HG03354 (cell line): ENCODE measurements around the gene USP7.
A peak's percentile ranks its signal among the peaks of the same experiment; 100 is the strongest.
"Not testable (repeated sequence)": the region's sequence is repeated elsewhere in the genome, so short reads cannot be mapped to it uniquely, and the experiment has no call there.

Experiments
- ATAC-seq: cut with Tn5 transposase; IDR thresholded peaks from one replicate; pipeline ENCODE4 v1.9.1; 2021; ENCODE audit warnings: mild to moderate bottlenecking; ENCODE audit not compliant: unreplicated experiment, poor library complexity, severe bottlenecking

Gene USP7

DNA sequence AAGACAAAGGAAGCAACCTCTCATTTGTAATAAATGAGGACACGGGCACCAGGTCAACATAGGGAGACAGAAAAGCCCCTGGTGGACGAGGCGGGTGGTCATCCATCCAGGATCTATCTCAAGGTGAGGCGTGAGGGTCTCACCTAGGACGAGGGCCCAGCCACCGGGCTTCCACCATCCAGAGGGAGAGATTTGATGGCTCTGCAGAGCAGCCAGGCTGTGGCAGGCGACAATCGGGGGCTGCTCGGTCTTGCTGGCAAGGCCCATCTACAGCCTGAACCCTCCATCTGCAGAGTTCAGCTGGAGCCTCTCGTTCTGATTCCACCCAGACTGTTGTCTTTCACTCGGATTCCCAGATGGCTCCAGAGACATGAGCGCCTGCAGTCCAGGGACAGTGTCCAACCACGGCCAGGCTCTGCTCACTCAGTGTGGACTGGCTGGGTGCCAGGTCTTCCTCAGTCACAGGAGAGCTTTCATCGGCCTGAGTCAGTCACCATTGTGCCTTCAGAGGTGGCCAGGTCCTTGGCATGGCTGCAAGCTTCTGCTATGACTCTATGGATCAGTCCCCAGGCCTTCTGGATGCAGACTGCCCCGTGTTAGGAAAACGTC lies 75.7 kb downstream of the USP7 start:
- no peak for ATAC-seq

DNA sequence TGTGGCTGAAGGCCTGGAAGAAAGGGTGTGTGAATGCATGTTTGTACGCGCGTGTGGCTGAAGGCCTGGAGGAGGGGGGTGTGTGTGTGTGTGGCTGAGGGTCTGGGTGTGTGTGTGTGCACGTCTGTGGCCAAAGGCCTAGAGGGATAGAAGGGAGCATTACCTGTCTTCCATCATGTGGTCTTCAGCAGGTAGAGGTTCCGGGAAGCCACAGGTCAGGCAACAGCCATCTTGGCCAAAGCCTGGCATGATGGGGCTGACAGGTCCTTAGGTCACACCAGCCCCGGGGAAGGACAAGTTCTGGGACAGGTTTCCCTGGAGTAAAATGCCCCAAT lies 76.3 kb downstream of the USP7 start:
- no peak for ATAC-seq

DNA sequence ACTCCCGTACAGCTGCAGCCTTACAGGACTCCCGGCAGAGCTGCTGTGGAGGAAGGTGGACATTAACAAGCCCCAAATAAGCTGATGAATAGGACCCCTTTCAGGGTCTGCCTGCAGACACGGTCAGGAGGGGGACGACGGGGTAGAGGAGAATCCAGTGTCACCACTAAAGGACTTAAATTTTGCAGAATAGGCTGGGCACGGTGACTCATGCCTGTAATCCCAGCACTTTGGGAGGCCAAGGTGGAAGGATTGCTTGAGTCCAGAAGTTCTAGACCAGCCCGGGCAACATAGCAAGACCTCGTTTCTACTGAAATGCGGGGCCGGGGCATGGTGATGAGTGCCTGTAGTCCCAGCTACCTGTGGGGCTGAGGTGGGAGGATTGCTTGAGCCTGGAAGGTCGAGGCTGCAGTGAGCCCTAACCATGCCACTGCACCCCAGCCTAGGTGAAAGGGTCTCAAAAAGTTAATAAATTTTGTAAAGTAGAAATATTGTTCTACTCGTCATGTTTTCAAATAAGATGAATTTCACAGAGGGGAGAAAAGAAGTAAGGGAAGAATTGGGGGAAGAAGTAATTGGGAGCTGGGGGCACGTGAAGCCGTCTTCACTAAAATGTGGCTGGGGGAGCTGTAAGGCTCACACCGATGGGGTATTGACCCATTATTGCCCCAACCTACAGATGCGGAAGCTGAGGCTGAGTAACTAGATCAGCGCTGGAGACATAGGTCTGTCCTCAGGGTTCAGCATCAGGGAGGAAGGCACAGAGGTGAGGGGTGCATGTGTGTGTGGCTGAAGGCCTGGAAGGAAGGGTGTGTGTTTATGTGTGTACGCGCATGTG lies 76.9 kb downstream of the USP7 start:
- ATAC-seq: no peak

DNA sequence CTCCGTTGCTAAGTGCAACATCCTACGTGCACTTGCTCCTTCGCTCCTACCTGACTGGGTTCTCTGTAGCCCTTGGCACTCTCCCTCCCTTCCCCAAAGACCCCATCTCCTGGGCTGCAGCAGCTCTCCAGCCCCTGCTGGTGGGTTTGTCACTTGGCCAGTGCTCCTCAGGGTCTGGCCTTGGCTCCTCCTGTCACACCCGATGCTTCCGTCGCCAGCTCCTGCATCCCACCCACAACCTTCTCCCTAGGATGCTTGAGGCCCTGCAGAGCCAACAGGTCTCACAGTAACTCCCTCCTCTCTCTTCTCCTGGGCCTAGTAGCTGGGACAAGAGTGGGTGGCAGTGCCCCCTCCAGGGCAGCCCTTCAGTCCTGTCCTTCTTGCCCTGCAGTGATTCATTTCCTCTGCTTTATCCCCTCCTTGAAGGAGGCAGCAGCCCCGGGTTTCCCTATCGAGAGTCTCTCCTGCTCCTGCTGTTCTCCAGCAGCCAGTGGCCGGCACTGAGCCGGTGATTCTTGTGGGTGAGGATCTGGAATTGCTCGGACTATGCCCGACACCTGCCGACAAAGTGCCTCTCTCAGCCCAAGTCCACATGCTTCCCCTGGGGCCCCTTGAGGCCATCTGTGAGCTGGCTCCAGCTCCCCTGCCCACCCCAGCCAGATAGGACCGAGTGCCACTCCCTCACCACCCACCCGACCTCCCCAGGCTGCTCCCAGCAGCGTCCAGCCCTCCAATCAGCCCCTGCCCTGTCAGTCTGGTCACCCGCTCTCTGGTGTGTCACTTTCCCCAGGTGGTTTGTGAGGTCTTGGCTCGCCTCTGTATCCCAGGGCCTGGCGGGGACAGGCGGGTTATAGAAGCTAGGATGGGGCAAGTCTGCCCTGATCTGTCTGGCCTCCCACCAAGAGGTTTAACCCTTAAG lies 77.8 kb downstream of the USP7 start:
- ATAC-seq: no peak

DNA sequence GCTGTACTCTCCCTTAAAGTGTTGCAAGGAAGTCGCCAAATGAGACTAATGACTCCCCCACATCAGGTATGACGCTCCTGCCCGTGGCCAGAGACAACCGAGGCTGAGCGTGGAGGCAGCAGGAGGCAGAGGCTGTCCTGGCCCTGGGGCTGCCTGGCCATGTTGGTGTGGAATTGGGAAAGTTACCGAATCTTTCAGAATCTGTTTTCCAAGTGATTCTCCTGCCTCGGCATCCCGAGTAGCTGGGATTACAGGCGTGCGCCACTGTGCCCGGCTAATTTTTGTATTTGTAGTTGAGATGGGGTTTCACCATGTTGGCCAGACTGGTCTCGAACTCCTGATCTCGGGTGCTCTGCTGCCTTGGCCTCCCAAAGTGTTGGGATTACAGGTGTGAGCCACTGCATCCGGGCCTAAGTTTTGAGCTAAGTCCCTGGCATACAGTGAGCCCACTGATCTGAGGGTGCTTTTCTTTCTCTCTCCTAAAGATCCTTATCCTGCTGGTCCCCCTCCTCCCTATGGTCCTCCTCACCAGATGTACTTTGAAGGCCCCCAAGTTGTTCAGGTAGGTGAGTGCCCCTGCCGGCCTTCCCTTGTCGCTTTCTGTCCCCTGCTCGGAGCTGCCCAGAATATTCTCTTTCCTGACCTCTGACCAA lies 80.9 kb downstream of the USP7 start:
- no peak for ATAC-seq

DNA sequence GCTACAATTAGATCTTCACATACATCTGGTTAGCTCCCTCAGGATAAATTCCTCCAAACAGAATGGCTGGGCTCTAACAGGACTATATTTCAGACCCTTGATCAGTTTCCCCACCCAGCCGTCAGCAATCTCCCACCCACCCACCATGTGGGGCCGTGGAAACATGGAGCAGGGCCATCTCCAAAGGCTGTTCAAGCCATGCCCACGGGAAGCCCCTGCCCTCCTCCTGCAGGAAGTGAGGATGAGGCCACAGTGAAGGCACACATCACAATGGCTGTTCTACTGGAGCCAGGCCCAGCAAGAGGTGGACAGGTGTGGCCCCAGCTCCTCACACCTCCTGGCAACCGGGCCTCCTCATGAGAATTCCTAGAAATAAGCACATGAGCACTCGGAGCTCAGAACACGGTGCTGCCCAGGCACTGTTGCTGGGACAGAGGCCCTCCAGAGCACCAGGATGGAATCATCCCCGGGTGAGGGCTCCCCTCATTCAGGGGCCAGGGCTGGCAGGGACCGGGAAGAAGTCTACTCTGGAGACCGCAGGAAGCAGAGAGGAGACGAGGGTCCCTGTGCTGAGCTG lies 81.6 kb downstream of the USP7 start, which contains the start of gene LITAFD:
Gene LITAFD (plus strand): TSS at position 311 of the 577 bp plus-strand sequence. CDS start 2,005 bp downstream, outside the sequence.
- no peak for ATAC-seq

DNA sequence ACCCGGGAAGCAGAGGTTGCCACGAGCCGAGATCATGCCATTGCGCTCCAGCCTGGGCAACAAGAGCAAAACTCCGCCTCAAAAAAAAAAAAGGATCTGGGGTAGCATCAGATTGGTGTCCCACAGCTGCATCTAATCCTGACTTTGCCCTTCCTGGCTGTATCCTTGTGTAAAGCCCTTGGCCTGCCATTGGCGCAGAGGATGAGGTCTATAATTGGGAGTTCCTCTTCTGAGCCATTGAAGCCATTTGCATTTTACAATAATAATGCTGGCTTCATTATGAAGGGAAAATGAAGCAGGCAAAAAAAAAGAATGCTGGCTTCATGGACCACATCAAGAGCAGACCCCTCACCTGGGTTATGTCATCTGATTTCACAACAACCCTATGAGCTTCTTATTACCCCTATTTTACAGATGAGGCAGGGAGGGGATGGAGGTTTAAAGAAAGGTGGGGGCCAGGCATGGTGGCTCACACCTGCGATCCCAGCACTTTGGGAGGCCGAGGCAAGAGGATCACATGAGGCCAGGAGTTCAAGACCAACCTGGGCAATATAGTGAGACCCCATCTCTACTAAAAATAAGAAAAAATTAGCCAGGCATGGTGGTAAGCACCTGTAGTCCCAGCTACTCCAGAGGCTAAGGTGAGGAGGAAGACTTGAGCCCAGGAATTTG lies 82.7 kb downstream of the USP7 start:
- no peak for ATAC-seq

DNA sequence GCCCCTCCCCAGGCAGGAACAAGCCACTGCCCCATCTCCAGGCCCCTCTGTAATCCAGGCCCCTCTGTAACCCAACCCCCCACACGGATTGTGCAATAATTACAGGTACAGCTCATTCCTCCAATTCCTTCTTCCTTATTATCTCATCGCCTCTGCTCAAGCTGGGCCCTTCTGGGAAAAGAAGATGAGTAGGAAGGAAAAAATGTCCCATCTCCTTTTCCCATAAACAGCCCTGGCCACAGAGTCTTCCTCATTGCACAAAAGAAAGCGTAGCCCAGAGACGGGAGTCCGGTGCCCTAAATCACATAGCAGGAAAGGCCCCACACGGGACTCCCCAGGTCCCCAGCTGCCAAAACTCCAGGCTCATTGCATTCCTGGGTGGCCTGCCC lies 85.2 kb downstream of the USP7 start:
- ATAC-seq: no peak

DNA sequence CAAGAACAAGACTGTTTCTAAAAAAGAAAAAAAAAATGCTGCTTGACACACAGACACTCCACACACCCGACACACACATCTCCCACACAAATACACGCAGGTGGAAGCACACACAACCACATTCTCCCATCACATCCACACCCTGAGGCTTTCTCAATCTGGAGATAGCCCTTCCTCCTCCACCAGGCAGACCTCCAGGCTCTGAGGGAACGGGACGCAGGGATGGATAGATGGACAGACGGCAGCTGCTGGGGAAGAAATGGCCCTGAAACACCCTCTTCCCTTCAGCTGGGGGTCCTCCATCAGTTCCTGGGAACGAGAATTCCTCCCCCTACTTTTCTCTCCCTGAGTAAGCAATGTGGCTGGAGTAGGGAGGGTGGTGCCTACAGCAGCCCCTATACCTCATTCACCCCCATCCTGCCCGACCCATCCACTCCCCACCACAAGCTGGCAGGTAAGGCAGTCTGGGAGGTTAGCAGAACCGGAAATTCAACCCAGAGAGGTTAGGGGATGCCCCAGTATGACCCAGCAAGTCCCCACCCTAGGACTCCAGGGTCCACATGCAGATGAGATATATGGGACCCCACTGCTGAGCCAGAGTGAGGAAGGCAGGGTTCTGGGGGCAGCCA lies 85.7 kb downstream of the USP7 start:
- ATAC-seq: no peak

DNA sequence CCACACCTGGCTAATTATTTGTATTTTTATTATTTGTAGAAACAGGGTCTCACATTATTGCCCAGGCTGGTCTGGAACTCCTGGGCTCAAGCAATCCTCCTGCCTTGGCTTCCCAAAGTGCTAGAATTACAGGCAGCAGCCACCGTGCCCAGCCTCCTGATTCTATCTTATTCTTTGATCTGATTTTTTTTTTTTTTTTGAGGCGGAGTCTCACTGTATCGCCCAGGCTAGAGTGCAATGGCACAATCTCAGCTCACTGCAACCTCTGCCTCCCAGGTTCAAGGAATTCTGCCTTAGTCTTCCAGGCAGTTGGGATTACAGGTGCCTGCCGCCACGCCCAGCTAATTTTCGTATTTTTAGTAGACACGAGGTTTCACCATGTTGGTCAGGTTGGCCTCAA lies 88.4 kb downstream of the USP7 start:
- not testable (repeated sequence) for ATAC-seq

DNA sequence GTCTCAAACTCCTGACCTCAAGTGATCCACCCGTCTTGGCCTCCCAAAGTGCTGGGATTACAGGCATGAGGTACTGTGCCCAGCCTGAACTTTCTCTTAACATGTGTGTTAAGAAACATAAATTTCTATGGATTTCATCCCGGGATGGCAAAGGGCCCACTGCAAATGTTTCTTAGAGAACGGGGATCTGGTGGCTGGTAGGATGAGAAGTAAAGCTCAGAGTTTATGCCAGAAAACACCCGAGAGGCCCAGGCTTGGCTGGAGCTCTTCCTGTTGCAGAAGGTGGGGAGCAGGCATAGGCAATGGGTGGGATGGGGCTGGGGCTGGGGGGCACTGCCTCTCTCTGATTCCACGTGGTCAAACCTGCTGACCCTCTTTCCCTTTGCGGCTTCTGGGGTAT lies 89.3 kb downstream of the USP7 start:
- no peak for ATAC-seq

DNA sequence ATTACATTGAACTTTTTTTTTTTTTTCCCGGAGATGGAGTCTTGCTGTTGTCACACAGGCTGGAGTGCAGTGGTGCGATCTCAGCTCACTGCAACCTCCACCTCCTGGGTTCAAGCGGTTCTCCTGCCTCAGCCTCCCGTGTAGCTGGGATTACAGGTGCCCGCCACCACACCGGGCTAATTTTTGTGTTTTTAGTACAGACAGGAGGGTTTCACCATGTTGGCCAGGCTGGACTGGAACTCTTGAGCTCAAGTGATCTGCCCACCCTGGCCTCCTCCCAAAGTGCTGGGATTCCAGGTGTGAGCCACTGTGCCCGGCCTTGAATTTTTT lies 89.9 kb downstream of the USP7 start:
- ATAC-seq: not testable (repeated sequence)

DNA sequence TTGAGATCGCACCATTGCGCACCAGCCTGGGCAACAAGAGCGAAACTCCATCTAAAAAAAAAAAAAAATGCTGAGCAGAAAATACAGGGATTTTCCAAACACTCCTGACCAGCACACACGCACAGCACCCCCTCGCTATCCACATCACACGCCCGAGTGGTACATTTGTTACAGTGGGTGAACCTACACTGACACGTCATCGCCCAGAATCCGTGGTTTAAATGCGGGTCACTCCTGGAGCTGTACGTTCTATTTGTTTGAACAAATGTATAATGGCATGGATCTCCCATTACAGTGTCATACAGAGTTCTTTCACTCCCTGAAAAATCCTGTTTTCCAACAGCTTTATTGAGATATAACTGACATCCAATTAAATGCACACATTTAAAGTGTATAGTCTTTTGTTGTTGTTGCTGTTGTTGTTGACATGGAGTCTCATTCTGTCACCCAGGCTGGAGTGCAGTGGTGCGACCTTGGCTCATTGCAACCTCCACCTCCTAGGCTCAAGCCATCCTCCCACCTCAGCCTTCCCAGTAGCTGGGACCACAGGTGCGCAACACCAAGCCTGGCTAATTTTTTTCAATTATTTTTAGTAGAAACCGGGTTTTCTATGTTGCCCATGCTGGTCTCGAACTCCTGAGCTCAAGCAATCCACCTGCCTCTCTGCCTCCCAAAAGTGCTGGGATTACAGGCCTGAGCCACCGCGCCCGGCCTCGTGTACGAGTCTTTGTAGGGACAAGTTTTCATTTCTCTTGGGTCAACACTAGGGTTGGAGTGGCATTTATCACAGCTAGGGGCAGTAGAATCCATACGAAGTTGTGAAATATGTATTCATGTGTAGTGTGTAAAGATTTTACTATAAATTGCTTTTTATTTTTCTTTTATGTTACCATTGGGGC lies 90.5 kb downstream of the USP7 start:
- no peak for ATAC-seq

DNA sequence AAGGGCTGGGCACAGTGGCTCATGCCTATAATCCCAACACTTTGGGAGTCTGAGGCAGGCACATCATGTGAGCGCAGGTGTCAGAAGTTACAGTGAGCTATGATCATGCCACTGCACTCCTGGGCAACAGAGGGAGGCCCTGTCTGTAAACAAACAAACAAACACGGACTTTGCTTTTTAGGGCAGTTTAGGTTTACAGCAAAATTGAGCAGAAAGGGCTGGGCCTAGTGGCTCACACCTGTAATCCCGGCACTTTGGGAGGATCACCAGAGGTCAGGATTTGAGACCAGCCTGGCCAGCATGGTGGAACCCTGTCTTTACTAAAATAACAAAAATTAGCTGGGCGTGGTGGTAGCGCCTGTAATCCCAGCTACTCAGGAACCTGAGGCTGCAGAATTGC lies 91.6 kb downstream of the USP7 start:
- ATAC-seq: no peak

DNA sequence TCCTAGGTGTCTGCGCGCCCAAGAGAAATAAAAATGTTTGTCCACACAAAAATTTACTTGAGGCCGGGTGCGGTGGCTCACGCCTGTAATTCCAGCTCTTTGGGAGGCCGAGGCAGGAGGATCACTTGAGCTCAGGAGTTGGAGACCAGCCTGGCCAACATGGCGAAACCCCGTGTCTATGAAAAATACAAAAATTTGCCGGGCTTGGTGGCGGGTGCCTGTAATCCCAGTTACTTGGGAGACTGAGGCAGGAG lies 93.8 kb downstream of the USP7 start:
- ATAC-seq: not testable (repeated sequence)

DNA sequence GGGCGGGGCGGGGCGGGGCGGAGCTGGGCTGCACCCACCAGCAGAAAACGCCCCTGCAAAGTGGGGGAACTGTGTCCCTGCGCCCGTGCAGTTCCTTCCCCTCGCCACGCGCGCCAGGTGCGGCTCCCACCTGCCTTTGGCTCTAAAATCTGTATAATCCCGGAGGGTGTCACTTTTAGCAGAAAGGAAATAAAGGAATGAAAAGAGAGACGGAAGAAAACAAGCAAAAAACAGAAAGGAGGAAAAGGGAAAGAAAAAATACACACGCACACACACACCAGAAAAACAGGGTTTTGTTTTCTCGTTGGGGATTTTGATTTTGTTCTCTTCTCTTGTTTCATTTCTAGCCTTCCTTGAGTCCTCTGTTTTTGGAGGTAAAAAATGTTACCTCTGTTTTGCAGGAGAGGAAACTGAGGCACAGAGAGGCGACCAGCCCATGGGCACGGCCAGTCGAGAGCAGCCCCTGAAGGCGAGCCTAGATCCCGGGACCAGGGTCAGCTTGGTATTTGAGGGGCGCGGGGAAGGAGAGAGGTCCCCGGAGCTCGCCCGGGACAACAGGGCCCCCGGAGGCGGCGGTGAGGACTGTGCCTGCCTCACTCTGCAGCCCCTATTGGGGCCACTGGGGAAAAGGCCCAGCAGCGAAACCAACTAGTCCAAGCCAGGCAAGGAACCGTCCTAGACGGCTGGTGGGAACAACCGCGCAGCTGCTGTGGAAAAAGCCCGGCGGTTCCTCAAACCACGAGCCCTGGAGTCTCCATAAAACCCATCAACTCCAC lies 94.3 kb downstream of the USP7 start:
- ATAC-seq: no peak

DNA sequence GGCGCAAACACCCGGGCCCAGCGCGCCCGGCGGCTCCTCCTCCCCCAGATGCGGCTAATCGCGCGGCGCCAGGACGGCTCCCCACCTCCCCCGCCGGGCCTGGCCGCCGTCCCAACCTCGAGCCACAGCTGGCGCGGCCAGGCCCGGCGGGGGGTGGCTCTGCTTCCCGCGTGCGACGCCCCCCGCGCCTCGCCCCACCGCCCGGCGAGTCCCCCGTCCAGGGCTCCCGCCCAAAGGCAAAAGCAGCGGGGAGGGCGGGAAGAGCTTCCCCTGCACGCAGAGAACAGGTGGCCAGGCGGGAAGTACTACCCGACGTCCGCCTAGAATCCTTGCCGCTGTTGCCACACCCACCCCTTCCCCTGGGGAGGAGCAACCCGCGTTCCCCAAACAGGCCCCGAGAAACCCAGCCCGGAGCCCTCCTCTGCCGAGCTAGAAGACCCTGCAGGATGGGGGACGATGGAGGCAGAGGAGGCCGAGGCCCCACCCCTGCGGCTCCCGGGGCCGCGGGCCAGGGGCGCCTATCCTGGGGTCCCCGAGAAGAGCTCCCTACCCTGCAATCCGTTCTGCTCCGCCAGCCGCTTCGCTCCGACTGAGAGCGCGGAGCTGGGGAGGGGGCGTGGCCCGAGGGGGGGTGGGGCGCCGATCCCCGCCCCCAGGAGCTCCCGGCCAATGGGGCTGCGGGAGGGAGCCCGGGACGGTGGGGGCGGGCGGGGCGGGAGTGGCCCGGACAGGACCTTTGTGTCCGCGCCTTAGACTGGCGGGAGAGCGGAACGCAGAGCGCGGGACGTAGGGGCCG lies 95.1 kb downstream of the USP7 start, which contains the start of gene CARHSP1:
Gene CARHSP1 (minus strand): TSS at position 591 of the 796 bp plus-strand sequence. CDS start 9,678 bp downstream, outside the sequence.
- ATAC-seq: peak; percentile 71
